Neural progenitor cell (in vitro differentiated cells): Measurements from ENCODE around the gene IDI2.

Source experiments
- CTCF ChIP-seq: fragments of 200-600 bp; sonication (generic); IDR thresholded peaks from 2 replicates; pipeline ENCODE4 v1.5.1; 2017; ENCODE audit warnings: antibody characterized with exemption, mild to moderate bottlenecking
- EZH2 ChIP-seq: fragments of 200-600 bp; sonication (generic); IDR thresholded peaks from 2 replicates; pipeline ENCODE4 v1.6.1; 2017; ENCODE audit warnings: antibody characterized with exemption, mild to moderate bottlenecking, moderate library complexity

- no peak for TF ChIP-seq CTCF
- no peak for TF ChIP-seq EZH2
These were observed 6.3 kb downstream of the IDI2 start for GRCh38 chr10:1019362-1019761.
